ENCODE results near the gene MYO1B.

DNA sequence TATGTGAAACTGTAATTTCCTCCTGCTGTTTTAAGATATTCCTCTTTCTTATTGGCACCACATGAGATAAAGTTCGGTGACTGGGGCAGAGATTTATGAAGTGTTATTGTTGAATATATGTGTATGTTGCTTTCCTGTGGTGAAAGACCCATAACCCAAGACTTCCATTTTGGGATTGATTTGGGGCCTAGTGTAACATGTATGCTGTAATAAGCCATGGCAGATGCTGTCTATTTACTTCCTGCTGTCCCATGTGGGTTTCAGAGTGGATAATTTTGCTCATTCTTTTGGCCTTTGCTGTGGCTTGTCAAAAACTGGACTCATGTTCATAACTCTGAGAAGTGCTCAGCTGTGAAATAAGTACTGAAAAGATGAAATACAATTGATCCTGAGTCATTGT lies 10.8 kb upstream of the MYO1B start:
- TF ChIP-seq EZH2phosphoT487 (IDR thresholded peaks at IDR 0.05; ENCODE audit: unreplicated experiment) (no peak), CTCF (conservative IDR thresholded peaks at IDR 0.05; ENCODE audit: low read depth in 2 of 2) (no peak), POLR2AphosphoS5 (IDR thresholded peaks at IDR 0.05; ENCODE audit: low read depth) (no peak), JUNB (IDR thresholded peaks at IDR 0.05; ENCODE audit: unreplicated experiment) (no peak), ZNF114 (CRISPR knock-in tag; IDR thresholded peaks at IDR 0.05) (no peak), ZNF331 (CRISPR knock-in tag; IDR thresholded peaks at IDR 0.05; ENCODE audit: low read depth) (no peak), EZH2 (IDR thresholded peaks at IDR 0.05; ENCODE audit: low read depth, unreplicated experiment) (no peak), ZNF462 (CRISPR knock-in tag; IDR thresholded peaks at IDR 0.05) (no peak)
- TF ChIP-seq, protein P1, sequence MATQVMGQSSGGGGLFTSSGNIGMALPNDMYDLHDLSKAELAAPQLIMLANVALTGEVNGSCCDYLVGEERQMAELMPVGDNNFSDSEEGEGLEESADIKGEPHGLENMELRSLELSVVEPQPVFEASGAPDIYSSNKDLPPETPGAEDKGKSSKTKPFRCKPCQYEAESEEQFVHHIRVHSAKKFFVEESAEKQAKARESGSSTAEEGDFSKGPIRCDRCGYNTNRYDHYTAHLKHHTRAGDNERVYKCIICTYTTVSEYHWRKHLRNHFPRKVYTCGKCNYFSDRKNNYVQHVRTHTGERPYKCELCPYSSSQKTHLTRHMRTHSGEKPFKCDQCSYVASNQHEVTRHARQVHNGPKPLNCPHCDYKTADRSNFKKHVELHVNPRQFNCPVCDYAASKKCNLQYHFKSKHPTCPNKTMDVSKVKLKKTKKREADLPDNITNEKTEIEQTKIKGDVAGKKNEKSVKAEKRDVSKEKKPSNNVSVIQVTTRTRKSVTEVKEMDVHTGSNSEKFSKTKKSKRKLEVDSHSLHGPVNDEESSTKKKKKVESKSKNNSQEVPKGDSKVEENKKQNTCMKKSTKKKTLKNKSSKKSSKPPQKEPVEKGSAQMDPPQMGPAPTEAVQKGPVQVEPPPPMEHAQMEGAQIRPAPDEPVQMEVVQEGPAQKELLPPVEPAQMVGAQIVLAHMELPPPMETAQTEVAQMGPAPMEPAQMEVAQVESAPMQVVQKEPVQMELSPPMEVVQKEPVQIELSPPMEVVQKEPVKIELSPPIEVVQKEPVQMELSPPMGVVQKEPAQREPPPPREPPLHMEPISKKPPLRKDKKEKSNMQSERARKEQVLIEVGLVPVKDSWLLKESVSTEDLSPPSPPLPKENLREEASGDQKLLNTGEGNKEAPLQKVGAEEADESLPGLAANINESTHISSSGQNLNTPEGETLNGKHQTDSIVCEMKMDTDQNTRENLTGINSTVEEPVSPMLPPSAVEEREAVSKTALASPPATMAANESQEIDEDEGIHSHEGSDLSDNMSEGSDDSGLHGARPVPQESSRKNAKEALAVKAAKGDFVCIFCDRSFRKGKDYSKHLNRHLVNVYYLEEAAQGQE (IDR thresholded peaks at IDR 0.05; ENCODE audit: unreplicated experiment) = no peak
